HG03103 (cell line): ENCODE measurements around the gene LRGUK.
A peak's percentile ranks its signal among the peaks of the same experiment; 100 is the strongest.

ENCODE experiments used
- ATAC-seq: cut with Tn5 transposase; IDR thresholded peaks from one replicate; pipeline ENCODE4 v1.9.1; 2021; ENCODE audit warnings: low read depth; ENCODE audit not compliant: unreplicated experiment

Gene LRGUK

DNA sequence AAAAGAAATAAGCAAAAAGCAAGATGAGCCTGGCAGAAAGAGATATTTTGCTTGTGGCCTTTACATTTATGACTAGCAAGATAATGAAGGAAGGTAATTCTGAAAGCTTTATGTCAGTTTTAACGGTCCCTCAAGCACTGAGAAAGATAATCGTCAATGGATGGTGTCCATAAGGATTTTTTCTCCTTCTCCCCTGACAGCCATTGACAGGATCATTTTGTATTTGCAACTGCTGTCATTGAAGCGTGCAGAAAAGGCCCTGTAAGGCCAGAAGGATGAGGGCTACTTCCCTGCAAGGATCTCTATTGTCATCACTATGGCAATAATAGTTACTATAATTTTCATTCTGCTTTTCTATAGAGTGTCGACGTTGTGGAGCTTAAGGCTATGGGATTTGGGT, 994 bp upstream of the LRGUK start:
- no peak for ATAC-seq

DNA sequence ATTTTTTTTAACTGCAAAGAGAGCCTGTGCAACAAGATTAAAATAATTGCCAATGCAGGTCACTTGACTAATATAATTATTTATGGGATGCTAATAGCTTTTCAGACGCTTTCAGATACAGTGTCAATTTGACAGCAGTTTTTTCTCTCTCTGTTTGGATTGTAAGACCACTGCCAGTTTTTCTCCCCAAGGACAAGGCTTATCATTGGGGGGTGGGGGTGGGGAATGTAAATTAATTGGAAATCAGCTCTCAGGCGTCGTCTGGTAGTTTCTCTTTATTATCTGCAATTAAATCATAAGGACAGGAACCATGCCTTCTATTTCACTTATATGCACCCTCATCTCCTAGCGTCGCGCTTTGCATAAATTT, 559 bp upstream of the LRGUK start:
- ATAC-seq, result no peak

DNA sequence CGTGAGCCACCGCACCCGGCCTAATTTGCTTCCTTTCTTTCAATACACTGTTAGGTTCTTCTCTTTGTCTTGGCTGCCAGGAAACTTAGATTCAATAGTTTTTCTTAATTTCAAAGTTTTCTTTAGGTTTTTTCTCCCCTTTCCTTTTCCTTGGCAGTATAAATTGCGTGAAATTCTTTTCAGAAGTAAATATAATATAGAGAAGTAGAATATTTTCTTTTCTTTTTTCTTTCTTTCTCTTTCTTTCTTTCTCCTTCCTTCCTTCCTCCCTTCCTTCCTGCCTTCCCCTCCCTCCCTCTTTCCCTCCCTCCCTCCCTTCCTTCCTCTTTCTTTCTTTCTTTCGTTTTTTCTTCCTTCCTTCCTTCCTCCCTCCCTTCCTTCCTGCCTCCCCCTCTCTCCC, 1.7 kb downstream of the LRGUK start:
- no peak for ATAC-seq

DNA sequence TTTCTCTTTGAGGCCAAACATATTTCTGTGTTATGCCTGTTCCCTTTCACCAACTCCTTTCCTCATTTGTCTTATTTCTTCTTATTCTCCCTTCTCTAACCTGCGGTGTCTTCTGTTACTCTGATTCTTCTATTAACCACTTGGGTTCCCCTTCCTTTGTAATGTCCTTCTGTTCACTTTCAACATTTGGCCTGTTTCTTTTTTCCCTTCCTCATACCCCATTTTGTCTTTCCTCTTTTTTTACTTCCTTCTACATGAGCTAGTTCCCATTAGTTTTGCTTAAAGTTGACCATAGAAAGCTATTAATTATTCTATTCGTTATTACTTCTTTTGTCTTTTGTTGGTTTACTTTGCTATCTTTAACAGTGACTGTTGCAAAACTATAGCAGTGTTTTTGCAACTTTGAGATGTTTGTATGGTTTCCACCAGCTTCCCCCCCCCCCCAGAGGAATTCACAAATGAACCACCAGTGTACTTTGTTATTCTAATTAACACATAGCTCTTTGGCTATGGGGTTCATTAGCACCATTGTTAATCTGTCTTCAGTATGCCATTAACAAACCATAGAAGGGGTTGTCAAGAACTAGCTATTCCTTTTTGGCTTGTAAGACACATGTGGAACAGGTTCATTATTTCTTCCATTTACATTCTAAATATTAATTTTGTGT, 2.9 kb downstream of the LRGUK start:
- no peak for ATAC-seq

DNA sequence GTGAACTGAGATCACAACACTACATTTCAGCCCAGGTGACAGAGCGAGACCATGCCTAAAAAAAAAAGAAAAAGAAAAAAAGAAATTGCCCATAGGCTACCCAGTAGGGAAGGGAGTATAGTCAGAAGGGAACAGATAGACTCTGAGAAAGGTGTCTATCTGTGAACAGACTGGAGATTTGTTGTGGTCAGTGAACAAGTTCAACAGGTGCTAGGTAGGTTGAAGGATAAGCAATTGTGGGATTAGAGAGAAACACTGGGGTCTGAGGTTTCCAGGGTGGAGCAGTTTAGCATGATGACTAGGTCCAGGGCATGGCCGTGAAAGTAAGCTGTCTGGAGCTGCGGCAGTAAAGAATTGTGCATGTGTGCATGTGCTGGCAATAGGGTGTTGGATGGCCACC, 6.9 kb downstream of the LRGUK start:
- ATAC-seq, result no peak

DNA sequence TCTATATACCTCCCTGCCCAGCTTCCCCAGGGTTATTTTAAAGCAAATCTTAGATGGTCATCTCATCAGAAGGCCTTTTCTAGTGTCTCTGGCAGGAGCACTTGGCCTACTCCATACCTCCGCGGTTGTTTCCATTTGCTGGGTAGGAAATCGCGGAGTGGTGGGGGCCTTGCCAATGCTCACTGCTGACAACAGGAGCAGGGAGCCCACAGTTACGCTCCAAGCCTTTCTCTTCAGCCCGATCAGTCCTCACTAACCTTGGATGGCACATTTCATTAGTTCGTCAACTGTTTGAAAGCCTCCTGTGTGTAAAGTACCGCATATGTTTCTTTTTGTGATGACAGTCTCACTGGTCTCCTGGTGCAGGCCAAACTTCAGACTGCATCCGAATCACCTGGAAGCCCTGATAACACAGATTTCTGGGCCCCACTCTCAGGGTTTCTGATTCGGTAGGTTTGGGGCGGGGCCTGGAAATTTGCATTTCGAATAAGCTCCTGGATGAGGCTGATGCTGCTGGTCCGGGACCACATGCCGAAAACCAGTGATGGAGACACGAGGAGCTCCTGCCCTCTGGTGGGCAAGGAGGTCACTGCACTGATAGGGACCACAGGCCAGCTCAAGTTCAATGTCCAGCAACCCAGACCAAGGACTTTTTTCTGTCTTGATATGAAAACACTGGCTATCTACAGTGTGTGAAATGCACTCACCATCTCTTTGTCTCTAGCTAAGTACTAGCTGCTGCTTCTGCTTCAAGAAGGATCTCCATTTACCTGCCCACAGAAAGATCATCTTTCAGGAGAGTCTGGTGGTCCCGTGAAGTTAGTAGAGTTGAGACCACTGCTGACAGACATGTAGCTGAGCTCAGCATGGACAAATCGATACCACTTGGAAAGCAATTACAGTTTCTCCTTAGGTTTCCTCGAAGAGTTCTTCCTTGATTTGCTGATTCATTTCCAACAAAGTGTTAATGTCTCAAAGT, 14.0 kb downstream of the LRGUK start:
- peak; percentile 86 for ATAC-seq

DNA sequence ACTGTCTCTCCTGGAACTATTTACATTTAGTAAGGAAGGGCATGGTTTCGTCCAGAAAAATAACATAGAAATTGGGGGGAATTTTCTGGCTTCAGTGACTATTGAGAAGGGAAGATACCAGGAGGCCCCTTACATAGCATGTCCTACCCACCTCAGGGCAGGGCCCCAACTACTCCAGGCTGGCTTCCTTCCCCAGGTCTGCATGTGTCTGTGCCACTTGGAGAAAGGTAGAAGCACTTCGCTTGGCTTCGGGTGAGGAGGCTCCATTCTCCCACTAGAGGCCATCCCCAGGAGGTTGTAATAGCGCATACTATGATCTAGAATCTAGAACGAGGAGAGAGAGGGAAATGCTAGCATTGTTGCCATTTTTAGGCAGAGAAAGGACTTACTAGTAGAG, 14.7 kb downstream of the LRGUK start:
- ATAC-seq, result no peak

DNA sequence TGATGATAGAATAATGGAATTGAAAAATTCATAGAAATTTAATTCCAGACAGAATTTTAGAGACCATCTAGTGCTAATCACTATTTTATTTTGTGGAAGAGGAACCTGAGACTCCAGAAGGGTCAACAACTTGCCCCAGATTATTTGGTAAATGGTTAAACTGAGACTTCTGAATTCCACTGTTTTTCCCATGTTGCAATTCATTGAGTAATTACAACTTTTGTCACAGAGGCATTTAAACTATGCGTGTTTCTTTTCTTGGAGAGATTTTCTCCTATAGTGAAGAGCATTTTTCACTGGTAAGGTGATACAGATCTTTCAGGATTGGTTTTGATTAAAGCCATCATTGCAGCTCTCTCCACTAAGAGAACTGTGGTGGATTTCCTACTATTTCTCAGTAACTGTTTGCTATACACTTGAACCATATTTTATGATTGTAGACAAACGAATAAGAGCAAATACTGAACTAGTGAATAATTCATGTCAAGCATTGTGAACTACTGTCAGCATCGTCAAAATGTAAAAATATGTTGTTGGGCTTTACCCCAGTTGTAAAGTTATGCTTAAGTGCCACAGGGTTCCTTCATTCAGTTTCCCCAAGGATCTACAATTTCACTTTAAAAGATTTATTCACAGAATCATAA, 26.5 kb downstream of the LRGUK start:
- ATAC-seq, result no peak

DNA sequence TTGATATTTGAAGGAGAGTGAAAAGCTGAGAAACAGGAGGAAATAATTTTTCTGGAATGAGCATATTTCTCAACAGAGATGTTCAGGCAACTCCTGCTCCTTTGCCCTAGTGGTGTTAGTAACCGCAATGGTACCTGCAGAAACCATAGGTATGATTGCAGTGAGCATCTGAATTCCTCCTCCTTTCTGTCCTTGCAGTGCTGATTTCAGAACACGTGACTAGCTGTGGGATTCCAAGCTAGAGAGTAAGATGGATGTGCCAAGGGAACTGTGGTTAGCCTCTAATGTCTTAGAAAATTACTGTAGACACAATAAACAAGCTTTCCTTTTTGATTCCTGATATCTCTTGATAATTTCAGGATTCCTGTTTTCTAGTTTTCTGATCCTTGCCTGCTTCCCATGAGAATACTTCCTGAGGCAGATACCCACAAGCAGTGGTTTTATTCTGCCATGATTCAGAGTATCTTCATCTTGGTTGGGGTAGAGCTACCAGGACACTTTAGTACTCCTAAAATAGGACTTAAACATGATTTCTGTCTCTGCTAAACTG, 27.5 kb downstream of the LRGUK start:
- ATAC-seq, result no peak

DNA sequence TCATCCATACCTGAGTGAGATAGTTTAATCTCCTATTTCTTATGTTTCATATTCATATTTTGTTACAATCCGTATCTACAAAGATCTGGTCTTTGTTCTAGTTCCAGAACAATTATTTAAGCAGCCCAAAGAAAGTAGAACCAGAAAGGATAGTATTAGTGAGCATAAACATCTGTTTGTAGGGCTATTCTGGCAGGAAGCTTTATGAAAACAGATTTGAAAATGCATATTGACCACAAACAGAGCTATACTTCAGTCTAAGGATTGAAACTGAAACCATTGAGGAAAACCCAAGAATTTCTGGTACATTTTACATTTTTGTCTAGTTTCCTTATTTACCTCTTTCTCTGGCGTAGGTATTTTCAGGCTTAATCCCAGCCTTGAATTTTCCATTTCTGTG, 28.1 kb downstream of the LRGUK start:
- ATAC-seq, result no peak

DNA sequence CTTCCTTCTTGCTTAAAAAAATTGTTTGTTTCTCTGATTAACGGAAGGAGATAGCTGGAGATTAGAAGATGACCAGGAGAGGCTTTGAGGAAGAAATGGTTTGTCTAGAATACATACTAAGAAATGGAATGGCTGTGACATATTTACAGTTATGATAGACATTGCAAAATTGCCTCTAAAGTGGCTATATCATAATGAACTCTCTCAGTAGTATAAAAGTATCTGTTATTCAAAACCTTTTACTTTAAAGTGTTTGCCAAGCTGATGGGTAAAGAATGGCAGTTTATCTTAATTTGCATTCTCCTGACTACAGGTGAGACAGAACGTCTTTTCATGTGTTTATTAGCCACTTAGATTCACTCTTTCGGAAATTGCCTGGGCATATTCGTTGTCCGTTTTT, 28.7 kb downstream of the LRGUK start:
- no peak for ATAC-seq

DNA sequence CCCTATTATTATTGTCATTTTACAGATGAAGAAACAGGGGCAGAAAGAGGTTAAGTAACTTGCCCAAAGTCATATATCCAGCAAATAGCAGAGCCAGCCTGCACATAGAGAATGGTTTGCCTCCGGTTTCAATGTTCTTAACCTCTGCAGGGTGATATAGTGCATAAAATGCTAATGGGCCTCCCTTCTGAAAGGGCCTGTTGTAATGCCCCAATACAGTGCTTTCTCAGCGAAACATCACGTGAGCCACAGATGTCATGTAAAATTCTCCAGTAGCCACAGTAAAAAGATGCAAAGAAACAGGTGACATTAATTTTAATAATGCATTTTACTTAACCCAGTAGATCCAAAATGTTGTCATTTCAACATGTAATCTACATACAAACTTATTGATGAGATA, 38.1 kb downstream of the LRGUK start:
- no peak for ATAC-seq

DNA sequence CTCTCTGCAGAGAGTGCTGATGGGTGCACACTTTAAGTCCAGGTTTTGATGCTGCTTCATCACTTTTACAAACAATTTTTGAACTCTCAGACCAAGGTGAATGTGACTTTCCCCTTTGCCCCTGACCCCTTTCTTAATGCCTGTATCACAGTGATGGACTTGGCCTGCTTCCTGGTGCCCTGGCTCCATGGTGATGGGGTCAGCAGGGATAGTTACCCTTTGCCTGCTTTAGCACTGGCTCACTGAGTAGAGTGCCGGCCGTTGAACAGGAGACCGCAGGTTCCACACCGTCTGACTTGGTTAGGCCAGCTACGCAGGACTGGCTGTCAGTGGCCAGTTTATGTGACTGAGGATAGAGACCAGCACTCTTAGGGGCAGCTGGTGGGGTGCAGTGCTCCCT, 40.1 kb downstream of the LRGUK start:
- no peak for ATAC-seq

DNA sequence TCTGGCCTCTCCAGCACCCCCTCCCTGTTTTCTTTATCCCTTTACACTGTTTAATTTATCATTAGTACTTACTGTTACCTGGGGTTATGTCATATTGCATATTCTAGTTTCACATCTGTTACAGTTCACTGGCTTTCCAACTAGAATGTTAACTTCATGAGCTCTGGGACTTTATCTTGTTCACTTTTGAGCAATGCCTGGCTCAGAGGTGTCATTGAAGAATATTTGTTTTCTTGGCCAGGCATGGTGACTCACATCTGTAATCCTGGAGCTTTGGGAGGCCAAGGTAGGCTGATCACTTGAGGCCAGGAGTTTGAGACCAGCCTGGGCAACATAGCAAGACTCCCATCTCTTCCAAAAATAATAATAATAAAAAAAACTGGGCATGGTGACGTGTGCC, 40.7 kb downstream of the LRGUK start:
- ATAC-seq, result no peak

DNA sequence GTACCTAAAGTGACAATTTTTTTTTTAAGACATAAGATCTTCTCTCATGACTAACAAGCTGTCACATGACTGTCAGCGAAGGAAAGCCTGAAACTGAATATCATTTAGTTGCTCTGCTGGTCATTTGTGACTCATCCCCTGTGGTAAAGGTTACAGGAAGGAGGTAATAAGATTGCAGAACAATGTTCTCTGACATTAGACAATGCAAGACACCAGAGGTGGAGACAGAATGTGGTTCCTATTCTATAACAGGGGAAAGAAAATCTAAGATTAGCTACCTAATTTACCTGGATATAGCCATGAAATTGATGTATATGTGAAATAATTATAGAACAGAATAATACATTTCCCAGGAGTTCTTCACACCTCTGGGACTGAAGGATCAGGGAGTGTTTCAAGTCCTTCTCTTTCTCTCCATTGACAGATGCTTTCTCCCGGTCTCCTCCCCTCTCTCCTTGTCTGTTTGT, 47.7 kb downstream of the LRGUK start:
- peak; percentile 93 for ATAC-seq

DNA sequence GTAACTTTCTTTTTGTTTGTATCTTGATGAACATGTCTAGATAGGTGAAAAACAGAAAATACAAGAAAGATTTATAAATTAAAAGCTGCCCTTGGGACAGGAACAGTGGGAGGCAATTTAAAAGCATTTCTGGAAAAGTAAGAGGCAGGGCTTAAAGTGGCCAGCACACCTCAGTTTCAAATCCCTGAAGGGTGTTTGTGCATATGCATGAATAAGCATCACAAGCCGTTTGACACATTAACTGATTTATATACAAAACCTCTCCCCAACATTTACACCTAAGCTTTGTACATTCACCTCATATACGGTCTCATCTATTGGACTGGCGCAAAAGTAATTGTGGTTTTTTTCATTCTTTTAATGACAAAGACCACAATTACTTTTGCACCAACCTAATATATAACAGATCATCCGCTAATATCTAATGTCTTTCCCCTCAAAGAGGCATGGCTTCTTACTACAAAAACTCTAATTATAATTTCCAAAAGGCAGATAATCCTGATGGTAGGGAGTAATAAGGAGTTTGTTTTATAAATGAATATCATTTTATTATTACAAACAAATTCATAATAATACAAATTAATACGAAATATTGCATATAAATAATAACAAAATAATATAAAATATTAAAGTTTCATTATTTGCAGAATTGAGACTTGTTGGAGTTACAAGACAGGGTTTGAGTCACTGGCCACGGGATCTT, 48.3 kb downstream of the LRGUK start:
- no peak for ATAC-seq

DNA sequence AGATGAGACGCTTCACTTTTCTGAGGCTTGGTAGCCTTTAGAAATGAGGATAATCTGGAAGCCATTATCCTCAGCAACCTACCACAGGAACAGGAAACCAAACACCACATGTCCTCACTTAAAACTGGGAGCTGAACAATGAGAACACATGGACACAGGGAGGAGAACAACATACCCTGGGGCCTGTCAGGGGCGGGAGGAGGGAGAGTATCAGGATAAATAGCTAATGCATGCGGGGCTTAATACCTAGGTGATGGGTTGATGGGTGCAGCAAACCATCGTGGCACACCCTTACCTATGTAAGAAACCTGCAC, 48.9 kb downstream of the LRGUK start:
- no peak for ATAC-seq

DNA sequence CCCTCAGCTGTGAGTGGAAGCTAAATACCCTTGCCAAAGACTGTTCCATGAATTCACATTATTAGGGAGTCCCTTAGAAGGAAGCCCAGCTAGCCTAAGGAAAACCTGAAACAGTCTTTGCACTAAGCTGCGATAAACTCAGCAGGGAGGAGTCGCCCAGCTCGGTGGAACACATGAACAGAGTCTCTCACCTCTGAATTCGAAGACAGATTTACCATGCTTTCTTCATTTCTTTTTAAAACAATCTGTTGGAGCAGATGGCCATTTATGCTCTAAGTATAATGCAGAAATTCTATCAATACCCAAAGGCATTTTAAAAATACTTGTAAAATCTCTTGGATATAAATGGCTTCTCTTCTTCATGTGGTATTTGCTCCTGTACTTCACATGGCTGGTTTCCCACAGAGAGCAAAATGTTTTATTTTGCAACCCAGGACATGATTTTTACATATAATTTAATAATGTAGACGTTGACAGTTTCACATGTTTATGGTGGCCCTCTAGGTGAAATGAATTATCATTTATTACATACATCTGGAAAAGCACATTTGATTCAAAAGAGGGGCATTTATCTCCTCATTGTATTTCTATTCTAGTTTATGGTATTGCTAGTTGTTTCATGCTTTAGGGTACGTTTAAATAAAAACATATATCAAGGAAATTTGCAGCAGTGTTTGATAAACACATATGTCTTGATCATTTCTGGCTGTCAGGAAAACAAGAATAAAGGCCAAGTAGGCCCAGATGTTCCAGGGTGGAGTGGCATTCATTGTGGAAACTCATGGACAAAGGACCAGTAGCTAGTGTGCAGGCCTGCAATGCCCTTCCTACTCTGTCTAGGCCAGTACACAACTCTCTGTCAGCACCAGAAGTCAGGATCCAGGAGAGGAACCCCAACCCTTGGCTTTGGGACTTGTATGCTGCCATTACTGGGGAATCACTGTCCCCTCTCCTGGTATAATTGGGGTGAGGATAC, 52.2 kb downstream of the LRGUK start:
- ATAC-seq, result no peak

DNA sequence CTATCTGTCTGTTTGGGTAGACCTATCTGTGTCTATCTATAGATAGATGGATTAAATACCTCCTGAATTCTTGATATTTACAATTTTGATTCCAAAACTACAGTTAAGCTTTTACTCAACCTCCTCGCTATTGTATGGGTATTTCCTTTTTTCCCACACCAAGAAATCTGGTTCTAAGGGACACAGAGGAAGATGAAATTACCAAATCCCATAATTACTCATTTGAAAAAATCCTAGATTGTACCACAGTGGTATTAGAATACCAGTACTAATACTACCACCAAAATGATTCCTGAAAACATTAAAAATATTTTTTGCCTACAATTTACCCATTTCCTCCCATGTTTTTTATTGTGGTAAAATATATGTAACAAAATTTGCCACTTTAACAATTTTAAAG, 53.2 kb downstream of the LRGUK start:
- ATAC-seq, result no peak

DNA sequence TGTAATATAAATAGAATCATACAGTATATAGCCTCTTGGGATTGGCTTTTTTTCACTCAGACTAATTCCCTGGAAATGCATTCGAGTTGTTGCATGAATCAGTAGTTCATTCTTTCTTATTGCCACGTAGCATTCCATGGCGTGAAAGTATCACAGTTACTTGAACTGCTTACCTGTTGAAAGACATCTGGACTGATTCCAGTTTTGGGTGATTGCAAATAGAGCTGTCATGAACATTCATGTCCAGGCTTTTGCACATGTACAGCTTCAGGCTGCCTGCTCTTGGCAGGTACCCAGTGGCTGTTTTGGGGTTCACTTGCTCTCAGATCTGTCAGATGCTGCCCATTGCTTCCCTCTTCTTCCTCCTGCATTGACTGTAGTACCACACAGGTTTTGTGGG, 54.9 kb downstream of the LRGUK start:
- no peak for ATAC-seq
